Inferior parietal cortex (tissue), 1 donor: Measurements from ENCODE around the gene PCDHB5.
"Not testable (repeated sequence)": the region's sequence is repeated elsewhere in the genome, so short reads cannot be mapped to it uniquely, and the experiment has no call there.

Experiments used
- DNase-seq: peaks from one replicate; pipeline ENCODE4 v3.0.0-alpha.2; 2016; ENCODE audit errors: extremely low spot score

The PCDHB5 gene

GRCh38 chr5:141151632-141152031 is 16.6 kb downstream of the PCDHB5 start:
- not testable (repeated sequence) for DNase-seq

- not testable (repeated sequence) for DNase-seq
These were observed 17.1 kb downstream of the PCDHB5 start for GRCh38 chr5:141152096-141152495.

DNA sequence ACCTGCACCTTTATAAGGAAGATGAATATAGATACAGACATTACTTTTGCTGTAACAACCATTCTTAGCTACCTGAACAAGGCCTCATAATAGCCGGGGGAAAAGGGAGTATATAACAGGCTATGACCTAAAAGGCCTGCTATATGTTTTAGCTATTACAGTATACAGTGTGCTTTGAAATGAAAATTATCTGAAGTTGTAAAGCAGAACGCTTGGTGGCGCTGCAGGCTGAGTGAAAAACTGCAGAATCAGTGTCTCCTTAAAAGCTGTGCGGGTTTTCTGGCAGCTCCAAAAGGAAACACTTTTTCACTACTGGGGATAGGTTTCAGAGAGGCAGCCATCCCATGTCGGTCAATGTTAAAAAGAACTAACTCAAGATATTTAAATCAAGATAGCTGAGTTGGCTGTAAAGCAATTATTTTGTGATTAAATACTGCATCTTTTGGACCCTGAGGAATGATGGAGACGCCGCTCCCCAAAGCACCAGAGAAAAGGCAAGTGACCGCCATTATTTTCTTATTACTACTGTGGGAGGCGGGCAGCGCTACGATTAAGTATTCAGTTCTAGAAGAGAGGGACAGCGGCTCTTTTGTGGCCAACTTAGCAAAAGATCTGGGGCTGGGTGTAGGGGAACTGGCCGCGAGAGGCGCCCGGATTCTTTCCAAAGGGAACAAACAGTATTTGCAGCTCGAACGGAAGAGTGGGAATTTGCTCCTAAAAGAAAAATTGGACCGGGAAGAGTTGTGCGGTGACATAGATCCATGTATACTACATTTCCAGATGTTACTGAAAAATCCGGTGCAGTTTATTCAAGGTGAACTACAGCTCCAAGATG is 20.8 kb downstream of the PCDHB5 start:
- DNase-seq = no peak

DNA sequence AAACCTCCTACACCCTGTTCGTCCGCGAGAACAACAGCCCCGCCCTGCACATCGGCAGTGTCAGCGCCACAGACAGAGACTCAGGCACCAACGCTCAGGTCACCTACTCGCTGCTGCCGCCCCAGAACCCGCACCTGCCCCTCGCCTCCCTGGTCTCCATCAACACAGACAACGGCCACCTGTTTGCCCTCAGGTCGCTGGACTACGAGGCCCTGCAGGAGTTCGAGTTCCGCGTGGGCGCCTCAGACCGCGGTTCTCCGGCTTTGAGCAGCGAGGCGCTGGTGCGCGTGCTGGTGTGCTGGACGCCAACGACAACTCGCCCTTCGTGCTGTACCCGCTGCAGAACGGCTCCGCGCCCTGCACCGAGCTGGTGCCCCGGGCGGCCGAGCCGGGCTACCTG is 22.4 kb downstream of the PCDHB5 start:
- not testable (repeated sequence) for DNase-seq

DNA sequence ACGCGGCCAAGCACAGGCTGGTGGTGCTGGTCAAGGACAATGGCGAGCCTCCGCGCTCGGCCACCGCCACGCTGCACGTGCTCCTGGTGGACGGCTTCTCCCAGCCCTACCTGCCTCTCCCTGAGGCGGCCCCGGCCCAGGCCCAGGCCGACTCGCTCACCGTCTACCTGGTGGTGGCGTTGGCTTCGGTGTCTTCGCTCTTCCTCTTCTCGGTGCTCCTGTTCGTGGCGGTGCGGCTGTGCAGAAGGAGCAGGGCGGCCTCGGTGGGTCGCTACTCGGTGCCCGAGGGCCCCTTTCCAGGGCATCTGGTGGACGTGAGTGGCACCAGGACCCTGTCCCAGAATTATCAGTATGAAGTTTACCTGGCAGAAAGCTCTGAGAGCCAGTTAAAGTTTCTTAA is 22.9 kb downstream of the PCDHB5 start:
- not testable (repeated sequence) for DNase-seq

DNA sequence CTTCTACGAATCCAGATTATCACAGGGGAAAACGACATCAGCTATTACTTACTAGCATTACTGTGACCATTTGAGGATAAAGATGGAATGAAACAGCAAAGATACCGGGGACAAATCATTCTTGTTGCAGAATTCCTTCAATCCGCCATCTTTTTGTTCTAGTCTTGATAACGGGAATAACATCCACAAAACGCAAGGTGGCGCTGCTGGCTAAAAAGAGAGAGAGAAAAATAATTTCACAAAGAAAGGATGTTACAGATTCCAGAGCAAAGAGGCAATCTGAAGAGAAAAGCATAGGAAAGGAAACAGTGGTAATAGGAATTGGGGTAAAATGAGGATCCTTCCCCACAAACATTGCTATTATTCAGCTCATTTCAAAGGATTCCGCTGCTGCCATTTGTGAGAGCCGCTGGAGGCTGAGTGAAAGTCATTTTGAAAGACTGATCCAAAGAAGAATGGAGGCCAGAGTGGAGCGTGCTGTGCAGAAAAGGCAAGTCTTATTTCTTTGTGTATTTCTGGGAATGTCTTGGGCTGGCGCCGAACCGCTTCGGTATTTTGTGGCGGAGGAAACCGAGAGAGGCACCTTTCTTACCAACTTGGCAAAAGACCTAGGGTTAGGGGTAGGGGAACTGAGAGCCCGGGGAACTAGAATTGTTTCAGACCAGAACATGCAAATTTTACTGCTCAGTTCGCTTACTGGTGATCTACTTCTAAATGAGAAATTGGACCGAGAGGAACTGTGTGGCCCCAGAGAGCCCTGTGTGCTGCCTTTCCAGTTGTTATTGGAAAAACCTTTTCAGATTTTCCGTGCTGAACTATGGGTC is 37.6 kb downstream of the PCDHB5 start, which contains the start of gene PCDHB7:
Gene PCDHB7, plus strand, starts transcription at position 264 of the 824 bp plus-strand sequence. Its CDS starts 192 bp downstream, at position 456.
- DNase-seq = peak; percentile 59

DNA sequence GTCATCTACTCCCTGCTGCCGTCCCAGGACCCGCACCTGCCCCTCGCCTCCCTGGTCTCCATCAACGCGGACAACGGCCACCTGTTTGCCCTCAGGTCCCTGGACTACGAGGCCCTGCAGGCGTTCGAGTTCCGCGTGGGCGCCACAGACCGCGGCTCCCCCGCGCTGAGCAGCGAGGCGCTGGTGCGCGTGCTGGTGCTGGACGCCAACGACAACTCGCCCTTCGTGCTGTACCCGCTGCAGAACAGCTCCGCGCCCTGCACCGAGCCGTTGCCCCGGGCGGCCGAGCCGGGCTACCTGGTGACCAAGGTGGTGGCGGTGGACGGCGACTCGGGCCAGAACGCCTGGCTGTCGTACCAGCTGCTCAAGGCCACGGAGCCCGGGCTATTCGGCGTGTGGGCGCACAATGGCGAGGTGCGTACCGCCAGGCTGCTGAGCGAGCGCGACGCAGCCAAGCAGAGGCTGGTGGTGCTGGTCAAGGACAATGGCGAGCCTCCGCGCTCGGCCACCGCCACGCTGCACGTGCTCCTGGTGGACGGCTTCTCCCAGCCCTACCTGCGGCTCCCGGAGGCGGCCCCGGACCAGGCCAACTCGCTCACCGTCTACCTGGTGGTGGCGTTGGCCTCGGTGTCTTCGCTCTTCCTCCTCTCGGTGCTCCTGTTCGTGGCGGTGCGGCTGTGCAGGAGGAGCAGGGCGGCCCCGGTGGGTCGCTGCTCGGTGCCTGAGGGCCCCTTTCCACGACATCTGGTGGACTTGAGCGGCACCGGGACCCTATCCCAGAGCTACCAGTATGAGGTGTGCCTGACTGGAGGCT is 39.5 kb downstream of the PCDHB5 start:
- not testable (repeated sequence) for DNase-seq

DNA sequence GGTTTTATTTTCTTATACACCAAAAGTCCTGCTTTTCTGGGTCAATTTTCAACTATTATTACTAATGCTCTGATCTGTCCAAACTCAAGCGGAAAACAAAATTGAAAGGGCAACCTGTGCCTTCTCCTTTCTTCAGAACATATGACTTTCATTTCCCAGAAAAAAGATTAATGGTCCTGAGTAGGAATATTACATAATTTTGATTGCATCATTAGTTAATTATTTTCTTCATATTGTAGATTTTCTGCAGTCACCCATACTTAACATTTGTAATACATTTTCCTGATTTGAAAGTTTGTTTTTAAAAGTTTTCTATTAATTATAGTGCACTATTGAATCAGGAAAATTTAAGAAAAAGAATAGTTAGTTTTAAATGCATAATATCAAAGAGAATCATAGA is 40.9 kb downstream of the PCDHB5 start:
- DNase-seq = no peak

DNA sequence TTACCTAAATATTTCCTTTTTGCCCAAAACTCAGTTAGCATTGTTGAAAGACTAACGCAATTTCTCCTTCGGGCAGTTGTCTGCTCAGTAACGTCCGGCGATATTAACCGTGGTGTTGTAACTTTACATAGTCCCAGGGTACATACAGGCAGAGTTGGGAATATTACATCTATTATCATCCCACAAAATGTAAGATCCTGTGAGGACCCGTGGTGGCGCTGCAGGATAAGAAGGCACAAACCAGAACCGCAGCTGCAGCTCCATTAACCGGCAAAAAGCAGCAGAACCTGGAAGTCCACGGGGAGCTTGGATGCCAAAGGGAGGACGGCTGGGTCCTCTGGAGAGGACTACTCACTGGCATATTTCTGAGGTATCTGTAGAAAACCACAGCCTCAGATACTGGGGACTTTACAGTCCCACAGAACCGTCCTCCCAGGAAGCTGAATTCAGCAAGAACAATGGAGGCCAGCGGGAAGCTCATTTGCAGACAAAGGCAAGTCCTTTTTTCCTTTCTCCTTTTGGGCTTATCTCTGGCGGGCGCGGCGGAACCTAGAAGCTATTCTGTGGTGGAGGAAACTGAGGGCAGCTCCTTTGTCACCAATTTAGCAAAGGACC is 42.7 kb downstream of the PCDHB5 start, which contains the start of gene PCDHB8:
Gene PCDHB8, plus strand, starts transcription at position 214 of the 615 bp plus-strand sequence. Its CDS starts 245 bp downstream, at position 459.
- DNase-seq = not testable (repeated sequence)

- not testable (repeated sequence) for DNase-seq
These were observed 44.4 kb downstream of the PCDHB5 start for GRCh38 chr5:141179371-141179770.

DNA sequence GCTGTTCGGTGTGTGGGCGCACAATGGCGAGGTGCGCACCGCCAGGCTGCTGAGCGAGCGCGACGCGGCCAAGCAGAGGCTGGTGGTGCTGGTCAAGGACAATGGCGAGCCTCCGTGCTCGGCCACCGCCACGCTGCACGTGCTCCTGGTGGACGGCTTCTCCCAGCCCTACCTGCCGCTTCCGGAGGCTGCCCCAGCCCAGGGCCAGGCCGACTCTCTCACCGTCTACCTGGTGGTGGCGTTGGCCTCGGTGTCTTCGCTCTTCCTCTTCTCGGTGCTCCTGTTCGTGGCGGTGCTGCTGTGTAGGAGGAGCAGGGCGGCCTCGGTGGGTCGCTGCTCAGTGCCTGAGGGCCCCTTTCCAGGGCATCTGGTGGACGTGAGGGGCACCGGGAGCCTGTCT is 44.9 kb downstream of the PCDHB5 start:
- not testable (repeated sequence) for DNase-seq

DNA sequence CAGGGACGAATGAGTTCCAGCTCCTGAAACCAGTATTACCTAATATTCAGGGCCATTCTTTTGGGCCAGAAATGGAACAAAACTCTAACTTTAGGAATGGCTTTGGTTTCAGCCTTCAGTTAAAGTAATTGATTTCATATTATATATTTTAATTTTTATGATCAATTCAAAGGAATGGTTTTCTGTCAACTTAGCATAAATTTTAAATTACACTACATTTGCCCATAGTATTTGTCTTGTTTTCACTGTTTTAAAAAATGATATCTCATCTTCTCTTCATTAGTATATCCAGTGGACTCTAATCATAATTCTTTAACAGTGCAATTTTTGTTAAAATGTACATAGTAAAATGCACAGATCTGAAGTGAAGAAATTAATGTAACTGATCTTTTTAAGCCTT is 45.3 kb downstream of the PCDHB5 start:
- DNase-seq = no peak

DNA sequence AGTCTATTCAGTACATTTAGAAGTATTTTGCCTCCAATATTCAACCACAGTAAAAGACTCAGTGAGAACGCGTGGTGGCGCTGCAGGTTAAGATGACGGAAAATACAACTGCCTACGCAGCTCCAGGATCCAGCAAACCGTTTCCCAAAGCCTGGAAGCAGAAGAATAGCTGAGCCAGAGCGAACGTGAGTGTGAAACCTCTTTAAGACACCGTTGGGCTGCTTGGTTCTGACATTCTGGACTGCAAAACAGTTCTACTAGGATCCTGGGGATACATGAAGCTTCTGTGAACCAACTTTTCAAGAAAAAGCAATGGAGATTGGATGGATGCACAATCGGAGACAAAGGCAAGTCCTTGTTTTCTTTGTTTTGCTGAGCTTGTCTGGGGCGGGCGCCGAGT is 47.2 kb downstream of the PCDHB5 start, which contains the start of gene PCDHB16:
Gene PCDHB16, plus strand, starts transcription at position 140 of the 400 bp plus-strand sequence. Its CDS starts 173 bp downstream, at position 313.
- peak; percentile 39 for DNase-seq

DNA sequence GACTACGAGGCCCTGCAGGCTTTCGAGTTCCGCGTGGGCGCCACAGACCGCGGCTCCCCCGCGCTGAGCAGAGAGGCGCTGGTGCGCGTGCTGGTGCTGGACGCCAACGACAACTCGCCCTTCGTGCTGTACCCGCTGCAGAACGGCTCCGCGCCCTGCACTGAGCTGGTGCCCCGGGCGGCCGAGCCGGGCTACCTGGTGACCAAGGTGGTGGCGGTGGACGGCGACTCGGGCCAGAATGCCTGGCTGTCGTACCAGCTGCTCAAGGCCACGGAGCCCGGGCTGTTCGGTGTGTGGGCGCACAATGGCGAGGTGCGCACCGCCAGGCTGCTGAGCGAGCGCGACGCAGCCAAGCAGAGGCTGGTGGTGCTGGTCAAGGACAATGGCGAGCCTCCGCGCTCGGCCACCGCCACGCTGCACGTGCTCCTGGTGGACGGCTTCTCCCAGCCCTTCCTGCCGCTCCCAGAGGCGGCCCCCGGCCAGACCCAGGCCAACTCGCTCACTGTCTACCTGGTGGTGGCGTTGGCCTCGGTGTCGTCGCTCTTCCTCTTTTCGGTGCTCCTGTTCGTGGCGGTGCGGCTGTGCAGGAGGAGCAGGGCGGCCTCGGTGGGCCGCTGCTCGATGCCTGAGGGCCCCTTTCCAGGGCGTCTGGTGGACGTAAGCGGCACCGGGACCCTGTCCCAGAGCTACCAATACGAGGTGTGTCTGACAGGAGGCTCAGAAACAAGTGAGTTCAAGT is 49.3 kb downstream of the PCDHB5 start:
- DNase-seq = not testable (repeated sequence)

GRCh38 chr5:141186897-141187512 is 52.0 kb downstream of the PCDHB5 start, which contains the start of gene PCDHB9:
Gene PCDHB9, plus strand, starts transcription at chr5:141187161. Its CDS starts 158 bp downstream, at chr5:141187319.
- DNase-seq = peak; percentile 25
